GM18499 (cell line): Measurements from ENCODE around the gene MSI2.

Experiments used
- ATAC-seq: cut with Tn5 transposase; IDR thresholded peaks from one replicate; pipeline ENCODE4 v1.9.1; 2021; ENCODE audit warnings: moderate number of reproducible peaks; ENCODE audit not compliant: insufficient read depth, unreplicated experiment

MSI2 gene

DNA sequence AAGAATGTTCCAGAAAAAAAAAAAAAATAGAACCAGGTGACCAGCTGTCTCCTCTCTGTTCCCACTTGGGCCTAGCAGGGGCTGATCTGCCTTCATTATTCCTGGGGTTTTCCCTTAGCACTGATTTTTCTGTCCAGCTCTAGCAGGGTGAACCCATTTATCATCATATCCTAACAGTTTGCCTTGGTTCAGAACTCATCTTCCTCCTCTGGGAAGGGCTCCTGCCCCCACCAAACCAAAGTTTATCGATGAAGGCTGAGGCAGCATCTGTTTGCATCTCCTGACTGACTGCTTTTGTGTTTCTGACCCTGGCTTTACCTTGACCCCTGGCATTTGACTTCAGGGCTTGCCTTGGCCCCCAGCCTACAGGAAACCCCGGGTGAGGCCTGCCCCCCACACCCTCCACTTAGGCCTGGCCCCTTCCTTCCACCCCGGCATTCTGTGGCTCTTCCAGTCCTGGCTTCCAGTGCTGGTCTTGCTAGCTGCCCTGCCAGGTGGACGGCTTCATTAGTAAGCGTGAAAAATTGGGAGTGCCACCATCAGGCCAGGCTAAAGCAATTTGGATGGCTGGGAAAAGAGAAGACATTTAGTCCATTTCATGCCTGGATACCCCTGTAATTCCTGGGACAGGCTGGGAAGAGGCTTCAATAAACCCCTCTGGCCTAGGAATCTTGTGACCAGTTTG lies 323.9 kb downstream of the MSI2 start:
- ATAC-seq: no peak

DNA sequence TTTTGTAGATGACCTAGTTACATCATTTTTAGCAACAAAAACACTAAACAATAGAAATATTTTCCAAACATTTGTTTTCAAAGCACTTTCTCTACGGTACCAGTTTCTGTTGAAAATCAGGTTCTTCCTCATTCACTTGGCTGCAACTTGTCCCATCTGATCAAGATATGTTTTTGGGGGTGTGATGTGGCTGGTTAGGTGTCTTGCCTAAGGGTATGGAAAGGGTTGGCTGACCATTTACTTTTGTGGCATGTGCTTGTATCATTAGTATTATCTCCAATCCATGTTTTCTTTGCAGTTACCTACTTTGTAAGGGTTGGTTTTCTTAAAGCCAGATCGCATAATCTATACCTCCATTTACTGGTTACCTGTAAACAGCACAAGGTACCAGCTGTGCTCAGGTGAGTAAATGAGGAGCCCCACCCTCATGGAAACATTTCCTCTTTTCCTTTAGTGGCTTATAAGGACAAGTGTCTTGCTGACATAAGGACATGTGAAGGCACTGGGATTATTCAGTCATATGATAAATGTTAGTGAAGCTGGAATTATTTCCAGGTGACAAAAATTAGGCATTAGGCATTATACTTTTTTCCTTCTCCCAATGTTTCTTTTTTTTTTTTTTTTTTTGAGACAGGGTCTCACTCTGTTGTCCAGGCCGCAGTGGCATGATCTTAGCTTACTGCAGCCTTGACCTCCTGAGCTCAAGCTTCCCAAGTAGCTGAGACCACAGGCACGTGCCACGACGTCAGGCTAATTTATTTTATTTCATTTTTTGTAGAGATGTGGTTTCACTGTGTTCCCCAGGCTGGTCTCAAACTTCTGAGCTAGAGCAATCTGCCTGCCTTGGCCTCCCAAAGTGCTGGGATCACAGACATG lies 326.8 kb downstream of the MSI2 start:
- ATAC-seq: no peak

DNA sequence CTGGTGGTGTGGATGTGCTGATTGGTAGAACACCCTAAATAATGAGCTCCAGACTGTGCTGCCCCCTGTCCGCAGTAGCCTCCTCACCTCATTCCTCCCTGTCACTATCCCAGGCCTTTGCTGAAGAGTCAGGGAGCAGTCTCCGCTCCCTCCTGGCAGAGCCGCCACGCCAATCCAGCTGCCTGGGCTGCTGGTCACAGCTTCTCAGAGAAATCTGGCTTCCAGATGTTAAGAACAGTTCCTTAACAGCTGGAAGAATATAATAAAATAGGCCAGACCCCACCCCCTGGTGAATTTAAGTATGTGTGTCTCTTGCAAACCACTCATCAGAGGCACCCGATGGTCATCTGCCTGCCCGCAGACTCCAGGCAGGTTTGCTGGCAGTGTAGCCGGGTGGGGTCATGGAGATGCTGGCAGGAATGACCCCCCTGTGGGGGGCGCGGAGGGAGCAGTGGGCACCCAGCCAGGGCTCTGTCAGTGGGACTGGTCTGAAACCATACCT lies 327.8 kb downstream of the MSI2 start:
- ATAC-seq: no peak

DNA sequence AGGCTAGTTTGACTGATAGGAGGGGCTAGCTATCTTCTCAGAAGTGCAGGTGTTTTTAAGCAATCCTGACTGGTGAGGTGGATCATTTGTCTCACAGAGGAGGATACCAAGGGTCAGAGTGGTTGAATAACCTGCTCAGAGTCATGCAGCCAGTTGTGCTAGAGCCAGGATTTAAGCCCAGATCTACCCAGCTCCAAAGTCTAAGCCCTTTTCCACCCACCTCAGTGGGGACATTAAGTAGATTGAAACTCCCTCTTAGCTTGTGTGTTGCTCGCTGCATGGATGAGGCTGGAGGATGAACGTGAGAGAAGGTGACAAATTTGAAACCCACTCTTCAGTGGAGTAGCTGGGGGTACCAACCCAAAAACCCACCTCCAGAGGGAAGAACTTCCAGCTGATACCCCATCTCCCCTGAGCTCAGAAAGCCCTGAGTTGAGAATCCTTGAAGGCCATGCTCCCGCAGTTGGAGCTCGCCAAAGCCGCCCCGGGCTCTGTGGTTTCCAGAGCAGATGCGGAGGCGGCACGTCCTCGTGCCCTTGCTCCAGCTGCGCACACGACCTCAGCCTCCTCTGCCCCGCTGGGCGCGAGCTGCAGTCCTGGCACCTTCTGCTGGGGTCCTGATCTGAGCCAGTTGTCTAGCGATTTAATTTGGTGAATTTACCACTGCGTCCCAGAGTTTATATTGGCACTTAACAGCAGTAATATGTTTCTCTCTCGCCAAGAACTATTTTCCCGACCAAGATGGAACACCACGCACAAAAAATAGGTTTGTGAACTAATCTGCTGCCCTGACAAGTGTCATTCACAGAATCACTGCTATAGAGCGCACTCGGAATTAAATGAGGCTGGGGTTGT lies 329.2 kb downstream of the MSI2 start:
- ATAC-seq: no peak

DNA sequence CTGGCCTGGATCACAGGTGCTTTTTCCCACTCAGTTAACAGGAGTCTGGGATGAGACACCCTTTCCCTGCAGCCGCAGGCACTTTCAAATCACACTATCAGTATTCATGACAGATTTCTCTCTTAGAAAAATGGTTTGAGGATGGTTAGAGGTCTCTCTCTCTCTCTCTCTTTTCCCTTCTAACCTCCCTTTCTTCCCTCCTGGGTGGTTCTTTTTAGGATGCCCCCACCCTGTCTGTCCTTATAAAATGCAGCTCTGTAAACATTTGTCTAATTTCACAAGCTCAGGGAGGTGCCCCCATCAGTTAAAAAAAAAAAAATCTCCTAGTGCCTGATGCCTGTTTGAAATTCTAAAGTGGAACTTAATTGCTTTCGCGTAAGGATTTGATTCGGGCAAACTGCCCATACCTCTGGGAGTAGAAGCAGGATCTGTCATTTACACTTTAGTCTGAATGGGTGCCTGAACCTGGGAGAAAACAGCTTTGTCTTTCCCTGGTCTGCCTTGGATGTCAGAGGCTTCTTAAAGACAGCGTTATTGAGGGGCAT lies 329.9 kb downstream of the MSI2 start:
- no peak for ATAC-seq

DNA sequence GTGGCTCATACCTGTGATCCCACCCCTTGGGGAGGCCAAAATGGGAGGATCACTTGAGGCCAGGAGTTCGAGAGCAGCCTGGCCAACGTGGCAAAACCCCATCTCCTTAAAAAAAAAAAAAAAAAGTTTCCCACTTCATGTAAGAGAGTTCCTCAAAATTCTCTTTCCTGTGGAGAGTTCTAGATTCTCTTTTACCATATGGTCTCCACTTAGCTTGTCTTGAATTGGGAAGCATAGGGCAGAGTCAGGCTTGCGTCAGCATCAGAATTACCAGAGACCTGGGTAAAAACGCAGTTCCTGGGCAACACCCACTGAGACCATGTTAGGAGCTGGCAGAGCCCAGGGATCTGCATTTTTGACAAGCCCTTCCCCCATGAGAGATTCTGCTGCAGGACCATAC lies 330.4 kb downstream of the MSI2 start:
- no peak for ATAC-seq

DNA sequence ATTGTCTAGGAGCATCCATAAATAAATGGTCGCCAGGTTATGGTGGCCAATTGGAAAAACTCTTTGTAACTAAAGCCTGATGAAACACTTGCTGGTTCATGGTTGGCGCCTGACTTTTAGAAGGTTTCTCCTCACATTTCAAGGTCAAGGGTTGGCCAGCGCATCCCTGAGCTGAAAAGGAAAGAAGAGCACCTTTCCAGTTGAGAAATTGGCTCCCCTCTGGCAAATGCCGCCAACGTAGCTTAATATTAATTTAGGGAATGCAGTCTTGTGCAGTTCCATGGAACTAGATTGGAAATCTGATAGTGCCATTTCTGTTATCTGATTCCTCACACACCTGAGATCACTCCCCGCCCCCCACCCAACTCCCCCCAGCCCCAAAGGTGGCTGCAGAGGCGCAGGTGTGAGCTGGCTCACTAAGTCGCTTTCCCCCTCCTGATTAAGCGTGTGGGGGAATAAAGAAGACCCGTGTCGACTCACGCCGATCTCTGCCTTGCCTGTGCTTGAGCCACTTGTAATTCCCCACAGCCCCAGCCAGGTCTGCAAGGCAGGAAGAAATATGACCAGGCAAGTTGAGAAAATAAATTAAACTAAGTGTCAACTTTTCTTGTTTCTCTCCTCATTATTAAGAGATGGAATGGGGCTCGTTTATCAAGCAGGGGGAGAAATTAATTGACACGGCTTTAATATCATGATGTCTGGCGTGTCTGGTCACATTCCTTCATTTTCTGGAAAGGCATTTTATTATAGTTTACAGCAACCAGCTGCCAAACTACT lies 331.1 kb downstream of the MSI2 start:
- ATAC-seq: no peak

DNA sequence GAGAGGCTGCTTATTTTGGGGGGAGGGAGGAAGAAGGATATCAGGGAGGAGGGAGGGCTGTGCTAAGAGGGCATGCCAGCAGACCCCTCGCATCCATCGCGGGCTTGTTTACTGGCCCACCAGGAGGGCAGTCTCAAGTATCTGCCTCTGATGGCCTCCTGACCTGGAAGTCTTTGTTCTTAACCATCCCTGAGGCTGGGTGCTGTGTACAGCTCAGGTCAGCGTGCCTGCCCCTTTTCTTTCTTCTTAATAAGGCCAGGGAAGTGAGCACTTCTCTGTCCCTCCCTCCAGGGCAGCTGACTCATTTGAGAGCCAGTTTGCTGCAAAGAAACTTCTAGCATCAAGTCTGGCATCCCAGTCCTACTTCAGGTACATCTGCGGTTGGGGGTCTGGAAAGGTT lies 331.8 kb downstream of the MSI2 start:
- no peak for ATAC-seq

DNA sequence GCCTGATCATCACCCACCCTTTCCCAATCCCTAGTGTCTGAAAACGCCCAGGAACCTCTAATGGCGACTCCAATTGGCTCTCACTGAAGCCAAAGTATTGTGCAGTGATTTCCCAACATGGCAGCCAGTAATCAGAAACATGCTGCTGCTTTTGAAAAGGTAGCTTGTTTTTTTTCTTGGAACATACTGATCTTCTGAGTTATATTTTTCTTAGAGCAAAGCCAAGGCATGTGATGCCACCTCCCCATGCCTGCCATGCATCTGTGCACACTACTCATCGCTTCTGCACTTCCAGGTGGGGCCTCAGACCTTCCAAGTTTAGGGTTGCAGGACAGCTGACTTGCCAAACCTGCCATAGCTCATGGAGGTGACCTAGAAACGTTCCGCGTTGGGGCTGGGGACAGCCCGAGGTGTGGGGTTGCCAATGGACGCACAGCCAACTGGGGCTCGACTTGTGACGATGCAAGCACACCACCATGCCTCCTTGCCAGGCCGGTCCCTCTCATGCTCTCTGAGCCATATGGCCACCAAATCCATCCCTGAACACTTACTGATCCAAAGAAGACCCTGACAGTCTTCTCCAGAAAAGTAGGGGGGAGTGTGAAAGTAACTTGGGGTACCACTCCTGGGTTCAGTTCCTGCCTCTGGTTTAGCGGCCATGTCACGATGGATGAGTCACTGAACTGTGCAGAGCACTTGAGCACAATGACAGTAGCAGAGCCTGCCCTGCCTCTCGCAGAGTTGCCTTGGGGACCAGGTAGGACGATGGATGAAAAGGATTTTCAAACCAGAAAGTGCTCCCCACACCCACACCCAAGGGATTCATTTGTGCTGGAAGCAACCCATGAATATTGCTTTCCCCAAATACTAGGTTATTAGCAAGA lies 333.1 kb downstream of the MSI2 start:
- ATAC-seq: no peak

DNA sequence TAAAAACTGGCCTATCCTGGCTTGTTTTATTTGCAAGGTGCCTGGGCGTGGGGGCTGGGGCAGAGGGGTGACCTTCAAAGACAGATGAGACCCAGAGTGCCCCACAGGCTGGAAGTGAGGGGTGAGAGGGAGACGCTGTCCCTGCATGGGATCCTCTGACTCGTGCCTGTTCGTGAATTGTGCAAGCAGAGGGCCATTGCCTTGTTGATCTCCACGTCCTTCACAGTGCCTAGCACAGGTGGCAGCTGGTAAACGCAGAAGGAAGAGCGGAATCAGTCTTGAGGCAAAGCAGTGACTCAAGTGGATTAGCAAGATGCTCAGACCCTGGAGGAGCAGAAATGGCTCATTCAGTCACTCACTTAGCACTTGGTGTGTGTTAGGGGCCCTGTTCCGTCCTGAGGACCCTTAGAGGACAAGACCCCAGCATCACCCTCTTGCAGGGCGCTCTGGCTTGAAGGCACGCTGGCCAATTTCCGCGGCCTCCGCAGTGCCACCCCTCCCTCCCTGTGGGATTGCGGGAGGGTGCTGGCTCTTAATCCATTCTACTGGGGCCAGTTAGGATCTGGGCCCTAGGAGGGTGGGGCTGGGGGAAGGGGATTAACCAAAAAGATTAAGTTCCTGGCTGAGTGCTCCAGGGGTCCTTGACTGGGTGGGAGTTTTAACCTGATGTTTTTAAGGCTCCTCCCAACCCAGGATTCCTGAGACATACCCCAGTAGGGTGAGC lies 337.6 kb downstream of the MSI2 start:
- no peak for ATAC-seq

DNA sequence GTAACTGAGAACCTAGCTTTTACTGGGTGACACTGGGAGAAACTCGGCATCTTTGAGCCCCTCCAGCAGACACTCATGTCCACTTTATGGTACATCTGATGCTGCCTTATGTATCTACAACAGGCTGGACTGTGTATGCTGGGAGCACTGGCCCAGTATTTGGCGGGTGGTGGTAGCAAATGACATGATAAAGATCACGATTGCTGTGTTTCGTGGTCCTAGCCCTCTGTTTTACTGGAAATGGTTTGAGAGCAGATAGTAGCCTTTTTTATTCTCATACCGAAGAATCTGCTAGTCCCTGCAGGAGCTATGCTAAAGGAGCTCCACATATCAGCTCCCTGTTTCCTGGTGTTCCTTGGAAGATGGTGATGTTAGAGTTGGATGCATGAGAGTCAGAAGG lies 338.4 kb downstream of the MSI2 start:
- ATAC-seq: no peak

DNA sequence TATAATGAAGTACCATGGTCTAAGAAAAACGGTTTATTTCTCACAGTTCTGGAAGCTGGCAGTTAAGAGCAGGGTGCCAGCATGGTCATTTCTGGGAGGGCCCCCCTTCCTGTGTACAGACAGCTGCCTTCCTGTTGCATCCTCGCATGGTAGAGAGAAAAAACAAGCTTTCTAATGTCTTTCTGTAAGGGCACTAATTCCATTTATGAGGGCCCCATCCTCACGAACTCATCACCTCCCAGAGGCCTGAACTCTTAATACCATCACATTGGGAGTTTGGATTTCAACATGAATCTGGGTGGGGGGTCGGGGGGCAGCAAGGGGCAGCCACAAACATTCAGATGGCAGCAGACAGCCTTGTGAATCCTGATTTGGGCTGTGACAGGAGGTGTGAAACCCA lies 339.1 kb downstream of the MSI2 start:
- no peak for ATAC-seq

DNA sequence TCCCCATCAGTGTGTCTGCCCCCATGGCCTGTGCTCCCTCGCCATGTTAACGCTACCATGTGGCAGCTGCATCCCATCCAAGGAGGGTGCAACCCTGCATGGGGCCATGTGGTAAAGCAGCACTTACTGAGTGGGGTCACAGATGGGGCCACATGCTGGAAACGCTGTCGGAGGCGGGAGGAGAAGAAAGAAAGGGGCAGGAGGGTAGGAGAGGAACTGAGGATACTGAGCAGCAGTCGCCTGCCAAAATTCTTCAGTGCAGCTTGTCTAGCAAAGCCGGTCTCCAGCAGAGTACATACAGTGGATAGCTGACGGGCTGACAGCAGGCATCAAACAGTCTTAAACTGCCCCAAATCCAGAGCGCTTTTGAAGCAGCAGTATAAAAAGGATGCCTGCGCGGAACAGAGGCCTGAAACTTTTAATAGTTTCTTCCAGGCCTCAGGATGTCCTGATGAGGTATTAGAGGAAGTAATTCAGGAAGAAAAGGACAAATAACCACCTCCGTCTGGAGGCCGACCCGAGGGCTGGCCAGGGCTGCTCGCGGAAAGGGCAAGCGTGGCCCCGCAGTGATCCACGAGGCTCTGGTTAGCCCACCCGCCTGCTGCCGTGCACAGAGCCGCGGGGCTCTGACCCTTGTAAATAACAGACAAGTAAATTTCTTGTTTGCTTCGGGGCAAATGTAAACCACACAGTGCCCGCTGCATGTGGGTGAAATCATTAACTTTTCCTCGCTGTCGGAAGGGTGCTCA lies 339.8 kb downstream of the MSI2 start:
- no peak for ATAC-seq

DNA sequence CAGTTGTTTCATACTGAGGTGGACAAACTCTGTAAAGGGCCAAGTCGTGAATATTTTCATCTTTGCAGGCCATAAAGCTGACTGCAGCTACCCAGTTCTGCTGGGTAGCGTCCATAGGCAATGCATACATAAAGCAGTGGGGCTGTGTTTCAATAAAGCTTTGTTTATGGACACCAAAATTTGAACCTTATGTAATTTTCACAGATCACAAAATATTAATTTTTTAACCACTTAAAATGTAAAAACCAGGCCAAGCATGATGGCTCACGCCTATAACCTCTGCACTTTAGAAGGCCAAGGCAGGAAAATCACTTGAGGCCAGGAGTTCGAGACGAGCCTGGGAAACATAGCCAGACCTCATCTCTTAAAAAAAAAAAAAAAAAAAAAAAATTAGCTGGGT lies 340.8 kb downstream of the MSI2 start:
- ATAC-seq: no peak

DNA sequence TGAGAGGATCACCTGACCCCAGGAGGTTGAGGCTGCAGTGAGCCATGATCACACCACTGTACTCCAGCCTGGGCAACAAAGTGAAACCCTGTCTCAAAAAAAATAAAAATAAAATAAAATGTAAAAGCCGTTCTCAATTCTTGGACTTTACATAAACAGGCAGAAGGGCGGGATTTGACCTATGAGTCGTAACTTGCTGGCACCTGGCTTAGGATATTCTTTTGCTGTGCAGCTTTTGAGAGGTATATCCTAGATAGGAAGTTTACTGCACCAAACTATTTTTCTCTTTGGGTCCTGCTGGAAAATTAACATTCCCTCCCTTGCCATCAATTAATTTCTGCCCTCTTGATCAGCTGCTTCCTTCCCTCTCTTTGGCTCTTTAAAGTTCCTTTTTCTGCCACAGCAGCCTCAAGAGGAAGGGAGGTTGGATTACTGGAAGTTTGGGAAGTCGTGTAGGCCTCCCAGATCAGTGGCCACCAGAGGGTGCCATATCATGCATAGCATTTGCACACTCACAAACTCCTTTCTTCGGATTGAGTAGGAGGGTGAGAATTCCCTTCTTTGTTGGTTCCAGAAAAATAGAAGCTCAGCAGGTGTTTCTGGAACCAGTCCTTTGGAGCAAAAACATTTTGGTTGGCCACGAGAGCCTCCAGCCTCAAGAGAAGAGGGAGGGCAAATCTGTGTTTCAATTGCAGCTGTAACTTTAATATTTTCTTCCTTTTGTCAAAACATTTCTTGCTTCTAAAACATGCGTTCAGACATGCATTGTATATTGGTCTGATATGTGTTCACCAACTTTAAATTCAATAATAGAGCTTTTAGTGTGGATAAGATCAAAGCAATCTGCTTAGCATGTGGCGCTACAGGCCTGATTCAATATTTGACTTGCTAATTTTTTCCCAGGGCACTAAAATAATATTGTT lies 341.5 kb downstream of the MSI2 start:
- ATAC-seq: no peak

DNA sequence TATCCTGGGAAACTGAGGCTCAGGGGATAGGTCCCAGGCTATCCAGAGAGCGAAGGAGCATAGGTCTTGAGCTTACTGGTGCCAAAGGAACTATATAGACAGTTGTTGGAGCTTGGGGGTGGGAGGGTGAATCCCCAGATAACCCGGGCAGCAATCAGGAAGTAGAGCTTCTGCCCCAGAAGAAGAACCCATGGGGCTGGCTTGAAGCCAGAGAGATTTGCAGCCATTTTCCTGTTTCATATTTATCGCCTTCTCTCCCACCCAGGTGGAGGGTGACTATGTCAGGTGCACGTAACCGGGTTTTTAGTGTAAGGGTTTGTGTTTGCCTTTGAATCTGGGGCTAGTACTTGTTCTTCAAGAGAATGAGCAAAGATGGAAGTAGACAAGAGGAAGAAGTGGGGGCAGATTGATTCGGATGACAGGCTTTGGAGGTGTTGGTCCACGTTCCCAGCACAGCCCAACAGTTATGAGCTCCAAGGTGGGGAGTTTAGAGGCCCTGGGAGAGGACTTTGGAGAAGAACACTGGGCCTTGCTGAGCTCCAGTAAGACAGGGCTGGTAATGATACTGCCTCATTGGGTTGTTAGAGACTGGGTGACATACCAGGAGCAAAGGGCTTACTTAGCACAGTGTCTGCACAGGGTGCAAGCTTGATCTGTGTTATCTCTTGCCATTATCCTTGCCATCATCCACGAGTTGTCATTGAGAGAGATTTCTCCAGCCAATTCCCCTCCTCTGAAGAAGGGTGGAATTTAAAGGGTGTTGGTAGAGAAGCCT lies 343.1 kb downstream of the MSI2 start:
- ATAC-seq: no peak
